ENCODE measurements around the gene CBARP.

CBARP gene

DNA sequence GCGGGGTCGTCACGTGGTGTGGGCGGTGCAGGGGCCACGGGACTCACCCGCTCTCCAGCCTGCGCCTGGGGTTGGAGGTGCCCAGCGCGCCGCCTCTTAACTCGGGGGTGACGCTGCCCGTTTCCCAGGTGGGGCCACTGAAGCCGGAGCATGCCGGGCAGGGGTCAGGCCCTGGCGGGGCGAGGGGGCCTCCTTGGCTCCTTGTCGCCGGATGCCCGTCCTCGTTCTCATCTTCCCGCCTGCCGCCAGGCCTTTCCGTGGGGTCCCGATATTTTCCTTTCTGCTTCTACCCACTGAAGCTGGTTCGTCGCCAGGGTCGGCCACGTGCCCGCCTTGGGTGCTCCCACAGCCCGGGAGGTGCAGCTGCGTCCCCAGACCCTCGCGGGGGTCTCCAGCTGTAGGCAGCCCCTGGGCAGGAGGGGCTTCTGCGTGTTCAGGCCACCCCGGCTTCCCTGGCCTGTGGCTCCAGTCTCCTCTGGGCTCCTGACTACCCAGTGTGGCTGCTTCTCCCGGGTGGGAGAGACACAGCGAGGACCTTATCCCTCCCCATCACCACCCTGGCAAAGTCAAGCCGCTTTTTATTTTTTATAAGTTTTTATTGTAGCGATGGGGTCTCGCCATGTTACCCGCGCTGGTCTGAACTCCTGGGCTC is 38.3 kb upstream of the CBARP start:
- no peak for DNase-seq (ENCODE audit: low spot score)

DNA sequence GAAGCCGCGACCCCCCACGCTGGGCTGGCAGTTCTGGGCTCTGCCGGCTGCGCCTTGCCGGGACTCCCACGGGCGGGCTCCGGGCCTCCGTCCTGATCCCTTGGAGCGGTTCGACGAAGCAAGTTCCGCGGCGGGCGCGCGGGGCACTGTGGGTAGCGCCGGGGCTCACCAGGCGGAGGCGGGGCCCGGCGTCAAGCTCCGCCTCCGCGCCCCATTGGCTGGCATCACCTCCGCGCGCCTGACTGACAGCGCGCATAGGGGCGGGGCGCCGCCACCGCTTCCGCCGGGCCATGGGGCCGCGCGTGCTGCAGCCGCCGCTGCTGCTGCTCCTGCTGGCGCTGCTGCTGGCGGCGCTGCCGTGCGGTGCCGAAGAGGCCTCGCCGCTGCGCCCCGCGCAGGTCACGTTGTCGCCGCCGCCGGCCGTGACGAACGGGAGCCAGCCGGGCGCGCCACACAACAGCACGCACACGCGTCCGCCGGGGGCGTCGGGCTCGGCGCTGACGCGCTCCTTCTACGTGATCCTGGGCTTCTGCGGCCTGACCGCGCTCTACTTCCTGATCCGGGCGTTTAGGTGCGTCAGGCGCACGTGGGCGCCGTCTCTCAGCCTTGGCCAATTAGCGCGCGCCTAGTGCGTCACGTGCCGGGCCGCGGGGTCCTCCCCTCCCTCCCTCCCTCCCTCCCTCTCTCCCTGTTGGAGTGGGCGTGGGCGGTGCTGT is 37.6 kb upstream of the CBARP start, which contains the start of gene FAM174C:
Gene FAM174C (plus strand): TSS at position 271 of the 716 bp plus-strand sequence. CDS start 20 bp downstream, at position 291.
- DNase-seq (ENCODE audit: low spot score): peak; percentile 97

DNA sequence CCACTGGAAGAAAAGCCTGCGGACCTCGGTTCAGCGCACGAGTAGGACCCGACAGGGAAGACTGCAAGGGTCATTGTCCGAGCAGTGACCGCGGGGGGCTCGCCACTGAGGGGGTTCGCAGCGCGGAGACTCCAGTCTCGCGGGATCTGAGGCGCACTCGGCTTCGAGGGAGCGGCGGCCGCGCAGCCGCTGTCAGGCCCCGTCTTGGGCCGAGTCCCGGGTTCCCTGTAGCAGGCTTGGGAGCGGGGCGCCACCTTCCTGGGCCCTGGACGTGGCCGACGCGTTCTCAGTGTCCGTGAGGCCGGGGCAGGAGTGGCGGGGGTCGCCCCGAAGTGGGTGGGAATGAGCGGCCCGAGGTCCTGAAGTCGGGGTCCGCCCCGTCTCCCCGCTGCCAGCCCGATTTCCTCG is 37.1 kb upstream of the CBARP start:
- no peak for DNase-seq (ENCODE audit: low spot score)

DNA sequence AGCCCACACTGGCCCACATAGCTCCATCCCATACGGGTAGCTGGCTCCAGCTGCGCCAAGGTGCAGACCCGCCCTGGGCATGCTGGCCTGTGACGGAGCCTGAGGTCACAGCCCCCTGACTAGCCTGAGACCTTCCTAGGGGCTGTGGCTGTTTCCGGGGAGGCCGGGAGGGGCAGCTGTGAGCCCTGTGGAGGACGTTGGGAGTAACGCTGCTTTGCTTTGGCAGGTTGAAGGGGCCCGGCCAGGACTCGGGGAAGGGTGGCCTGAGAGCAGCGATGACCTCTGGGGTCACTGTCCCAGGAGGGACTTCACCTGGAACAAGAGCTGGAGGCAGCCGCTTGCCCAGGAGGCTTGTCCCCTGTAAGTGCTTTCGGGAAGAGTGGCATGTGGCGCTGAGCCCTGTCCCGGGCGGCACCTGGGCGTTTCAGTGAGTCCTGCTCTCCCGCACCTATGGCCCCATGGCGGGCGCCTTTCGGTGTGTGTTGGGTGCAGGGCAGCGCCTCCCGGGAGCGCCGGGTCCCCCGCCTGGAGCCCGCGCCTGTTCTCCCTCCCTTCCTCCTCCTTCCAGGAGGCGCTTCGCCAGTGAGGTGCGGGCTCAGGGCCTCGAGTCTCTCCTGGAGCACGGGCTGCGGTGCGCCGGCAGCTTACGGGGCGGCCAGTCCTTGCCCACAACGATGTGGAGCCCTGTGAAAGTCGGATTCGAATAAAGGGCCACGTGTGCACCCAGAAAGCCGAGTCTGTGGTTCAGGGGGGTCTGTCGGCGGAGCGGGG is 36.5 kb upstream of the CBARP start:
- DNase-seq (ENCODE audit: low spot score): no peak

DNA sequence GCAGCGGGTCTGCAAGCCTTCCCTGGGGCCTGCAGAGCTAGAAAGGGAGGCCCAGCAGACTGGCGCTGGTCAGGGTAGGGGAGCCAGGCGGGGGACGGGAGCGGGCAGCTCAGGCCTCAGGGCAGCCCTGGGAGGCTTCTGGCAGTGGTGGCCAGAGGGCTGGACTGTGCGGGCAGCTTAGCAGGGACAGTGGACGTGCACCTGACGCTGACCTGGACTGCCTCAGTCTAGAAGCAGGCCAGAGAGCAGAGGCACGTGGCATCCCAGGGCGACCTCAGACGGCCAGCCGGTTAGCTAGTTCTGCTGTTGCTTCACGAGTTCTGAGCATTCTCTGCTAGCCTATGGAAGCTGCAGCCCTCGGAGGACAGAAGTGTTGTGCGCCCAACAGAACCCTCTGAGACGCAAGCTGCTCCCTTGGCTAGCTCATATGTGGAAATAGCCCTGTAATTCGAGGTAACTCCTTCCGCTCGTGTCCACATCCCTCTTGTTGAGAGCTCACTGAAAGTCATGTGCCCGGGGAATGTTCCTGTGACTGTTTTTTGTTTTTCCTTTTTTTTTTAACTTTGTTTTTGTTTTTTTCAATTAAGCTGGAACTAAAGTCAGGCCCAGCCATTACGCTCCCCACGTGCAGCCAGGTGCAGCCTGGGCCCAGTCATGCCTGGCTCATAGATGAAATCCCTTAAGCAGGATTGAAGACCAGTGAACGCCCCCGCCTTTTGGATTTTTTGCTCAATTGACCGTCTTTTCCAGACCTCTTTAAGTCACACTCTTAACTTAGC is 35.6 kb upstream of the CBARP start:
- no peak for DNase-seq (ENCODE audit: low spot score)

DNA sequence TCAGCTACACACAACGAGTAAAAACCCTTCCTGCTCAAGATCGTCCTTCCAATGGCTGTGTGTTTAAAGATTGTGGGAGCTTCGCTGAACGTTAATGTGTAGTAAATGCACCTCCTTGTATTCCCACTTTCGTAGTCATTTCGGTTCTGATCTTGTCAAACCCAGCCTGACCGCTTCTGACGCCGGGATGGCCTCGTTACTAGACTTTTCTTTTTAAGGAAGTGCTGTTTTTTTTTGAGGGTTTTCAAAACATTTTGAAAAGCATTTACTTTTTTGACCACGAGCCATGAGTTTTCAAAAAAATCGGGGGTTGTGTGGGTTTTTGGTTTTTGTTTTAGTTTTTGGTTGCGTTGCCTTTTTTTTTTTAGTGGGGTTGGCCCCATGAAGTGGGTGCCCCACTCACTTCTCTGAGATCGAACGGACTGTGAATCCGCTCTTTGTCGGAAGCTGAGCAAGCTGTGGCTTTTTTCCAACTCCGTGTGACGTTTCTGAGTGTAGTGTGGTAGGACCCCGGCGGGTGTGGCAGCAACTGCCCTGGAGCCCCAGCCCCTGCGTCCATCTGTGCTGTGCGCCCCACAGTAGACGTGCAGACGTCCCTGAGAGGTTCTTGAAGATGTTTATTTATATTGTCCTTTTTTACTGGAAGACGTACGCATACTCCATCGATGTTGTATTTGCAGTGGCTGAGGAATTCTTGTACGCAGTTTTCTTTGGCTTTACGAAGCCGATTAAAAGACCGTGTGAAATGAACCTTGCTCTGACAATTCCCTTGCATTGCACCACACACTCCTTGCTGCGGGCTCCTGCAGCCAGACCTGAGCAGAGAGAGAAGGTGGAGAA is 34.8 kb upstream of the CBARP start:
- no peak for DNase-seq (ENCODE audit: low spot score)

DNA sequence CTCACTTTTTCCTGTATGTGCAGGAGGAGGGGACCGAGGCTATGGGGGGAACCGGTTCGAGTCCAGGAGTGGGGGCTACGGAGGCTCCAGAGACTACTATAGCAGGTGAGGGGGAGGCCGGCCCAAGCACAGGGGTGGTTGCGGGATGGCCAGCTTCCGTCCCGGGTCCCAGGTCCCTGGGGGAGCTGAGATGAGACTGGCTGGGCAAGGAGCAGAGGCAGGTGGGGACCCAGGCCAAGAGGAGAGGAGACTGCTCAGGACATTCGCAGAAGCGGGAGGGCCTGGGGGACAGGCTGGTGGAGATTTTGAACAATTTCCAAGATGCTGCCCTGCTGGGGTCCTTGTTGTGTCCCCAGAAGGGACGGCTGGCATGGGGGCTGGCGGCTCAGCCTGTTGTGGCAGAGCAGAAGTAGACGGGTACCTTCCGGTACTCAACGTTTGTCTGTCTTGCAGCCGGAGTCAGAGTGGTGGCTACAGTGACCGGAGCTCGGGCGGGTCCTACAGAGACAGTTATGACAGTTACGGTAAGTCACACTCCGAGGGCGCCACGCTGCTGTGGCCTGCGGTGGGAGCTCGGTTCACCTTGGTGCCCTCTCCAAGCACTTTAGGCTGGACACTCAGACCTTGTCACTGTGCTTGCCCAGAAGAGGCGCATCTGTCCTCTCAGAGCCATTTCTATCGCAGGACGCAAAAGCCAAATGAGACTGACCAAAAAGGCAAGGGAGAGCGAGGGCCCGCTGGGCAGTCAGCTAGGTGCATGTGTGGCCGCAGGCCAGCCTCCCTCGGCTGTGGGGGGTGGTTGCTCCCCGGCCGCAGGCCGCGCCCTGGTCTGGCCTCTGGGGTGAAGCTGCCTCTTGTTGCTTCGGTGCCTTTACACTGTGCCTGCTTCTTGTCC is 34.0 kb upstream of the CBARP start:
- no peak for DNase-seq (ENCODE audit: low spot score)

DNA sequence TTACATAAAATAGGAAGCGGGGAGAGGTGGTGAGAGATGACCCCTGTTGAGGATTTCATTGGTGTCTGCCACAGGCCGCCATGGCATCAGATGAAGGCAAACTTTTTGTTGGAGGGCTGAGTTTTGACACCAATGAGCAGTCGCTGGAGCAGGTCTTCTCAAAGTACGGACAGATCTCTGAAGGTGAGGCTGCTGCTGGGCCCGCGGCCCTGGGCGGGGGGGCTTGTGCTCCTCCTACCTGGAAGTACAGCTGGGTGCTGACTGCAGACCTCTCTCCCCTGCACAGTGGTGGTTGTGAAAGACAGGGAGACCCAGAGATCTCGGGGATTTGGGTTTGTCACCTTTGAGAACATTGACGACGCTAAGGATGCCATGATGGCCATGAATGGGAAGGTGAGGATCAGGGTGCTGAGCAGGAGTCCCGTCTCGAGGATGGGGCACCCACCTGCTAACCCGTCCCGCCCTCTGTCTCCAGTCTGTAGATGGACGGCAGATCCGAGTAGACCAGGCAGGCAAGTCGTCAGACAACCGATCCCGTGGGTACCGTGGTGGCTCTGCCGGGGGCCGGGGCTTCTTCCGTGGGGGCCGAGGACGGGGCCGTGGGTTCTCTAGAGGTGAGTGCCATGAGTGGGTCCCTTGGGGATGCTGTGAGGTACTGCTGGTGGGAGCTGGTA is 33.2 kb upstream of the CBARP start:
- DNase-seq (ENCODE audit: low spot score): no peak

DNA sequence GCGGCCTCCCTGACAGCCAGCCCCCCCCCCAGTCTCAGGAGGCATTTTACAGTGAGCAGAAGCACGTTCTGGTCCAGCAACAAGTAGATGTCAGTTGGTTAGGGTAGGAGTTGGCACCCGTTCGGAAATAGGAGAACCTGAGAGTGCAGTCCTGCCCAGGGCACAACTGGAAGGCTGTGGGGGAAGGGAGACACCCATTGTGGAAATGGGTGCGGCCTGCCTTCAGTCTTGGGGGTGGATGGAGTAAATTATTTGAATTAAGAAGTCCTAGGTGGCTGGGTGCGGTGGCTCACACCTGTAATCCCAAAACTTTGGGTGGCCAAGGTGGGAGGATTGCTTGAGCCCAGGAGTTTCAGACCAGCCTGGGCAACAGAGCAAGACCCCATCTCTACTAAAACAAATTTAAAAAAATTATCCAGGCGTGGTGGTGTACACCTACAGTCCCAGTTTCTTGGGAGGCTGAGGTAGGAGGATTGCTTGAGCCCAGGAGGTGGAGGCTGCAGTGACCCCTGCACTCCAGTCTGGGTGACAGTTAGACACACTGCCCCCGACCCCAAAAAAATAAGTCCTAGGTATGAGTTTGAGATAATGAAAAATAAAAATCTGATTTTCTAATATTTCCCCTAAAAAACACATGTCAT is 32.5 kb upstream of the CBARP start:
- no peak for DNase-seq (ENCODE audit: low spot score)

DNA sequence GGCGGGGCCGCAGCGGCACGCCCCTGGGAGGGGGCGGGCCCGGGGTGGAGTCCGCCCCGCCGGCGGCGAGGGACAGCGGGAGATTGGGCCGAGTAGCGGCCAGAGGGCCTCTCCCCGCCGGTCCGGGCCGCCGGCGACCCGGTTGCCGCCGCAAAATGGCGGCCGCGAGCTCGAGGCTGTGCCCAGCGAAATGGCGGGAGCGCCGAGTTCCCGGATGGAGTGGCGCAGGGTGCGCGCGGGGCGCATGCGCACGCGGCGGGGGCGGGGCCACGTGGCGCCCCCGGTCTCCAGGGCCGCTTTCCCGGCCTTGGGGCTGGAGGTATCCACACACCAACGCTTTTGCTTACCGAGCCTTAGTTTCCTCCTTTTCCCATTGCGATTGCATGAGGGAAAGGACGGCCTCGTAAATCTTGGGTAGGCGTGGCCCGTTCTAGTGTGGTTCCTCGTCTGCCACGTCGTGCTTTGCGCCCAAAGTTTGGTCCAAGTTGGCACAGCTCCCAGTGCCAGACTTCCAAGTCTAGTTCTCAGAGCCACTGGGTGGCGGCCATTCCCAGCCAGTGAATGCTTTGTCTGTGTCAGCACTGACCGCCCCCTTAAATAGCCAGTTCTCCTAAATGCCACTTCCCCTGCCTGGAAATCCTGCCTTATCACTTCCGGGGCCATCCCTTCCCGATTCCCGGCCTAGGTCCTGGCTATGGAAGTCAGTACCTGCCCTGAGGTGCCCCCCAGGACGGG is 31.8 kb upstream of the CBARP start:
- peak; percentile 94 for DNase-seq (ENCODE audit: low spot score)

DNA sequence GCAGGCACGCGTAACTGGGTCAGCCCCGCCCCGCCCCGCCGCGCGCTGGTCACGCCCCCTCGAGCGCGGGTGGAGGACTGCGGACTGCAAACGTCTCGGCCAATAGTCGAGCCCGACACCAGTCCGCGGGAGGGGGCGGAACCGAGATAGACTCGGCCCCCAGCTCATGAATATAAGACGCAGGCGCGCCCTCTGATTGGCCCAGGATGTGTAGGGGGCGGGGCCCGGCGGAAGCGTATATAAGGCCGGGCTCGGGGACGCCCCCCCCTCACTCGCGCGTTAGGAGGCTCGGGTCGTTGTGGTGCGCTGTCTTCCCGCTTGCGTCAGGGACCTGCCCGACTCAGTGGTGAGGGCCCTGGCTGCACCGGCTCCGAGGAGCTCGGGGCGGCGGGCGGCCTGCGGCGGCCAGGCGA is 31.3 kb upstream of the CBARP start, which contains the start of gene CIRBP:
Gene CIRBP (plus strand): TSS at position 268 of the 413 bp plus-strand sequence. CDS start 1,602 bp downstream, outside the sequence.
- peak; percentile 97 for DNase-seq (ENCODE audit: low spot score)

DNA sequence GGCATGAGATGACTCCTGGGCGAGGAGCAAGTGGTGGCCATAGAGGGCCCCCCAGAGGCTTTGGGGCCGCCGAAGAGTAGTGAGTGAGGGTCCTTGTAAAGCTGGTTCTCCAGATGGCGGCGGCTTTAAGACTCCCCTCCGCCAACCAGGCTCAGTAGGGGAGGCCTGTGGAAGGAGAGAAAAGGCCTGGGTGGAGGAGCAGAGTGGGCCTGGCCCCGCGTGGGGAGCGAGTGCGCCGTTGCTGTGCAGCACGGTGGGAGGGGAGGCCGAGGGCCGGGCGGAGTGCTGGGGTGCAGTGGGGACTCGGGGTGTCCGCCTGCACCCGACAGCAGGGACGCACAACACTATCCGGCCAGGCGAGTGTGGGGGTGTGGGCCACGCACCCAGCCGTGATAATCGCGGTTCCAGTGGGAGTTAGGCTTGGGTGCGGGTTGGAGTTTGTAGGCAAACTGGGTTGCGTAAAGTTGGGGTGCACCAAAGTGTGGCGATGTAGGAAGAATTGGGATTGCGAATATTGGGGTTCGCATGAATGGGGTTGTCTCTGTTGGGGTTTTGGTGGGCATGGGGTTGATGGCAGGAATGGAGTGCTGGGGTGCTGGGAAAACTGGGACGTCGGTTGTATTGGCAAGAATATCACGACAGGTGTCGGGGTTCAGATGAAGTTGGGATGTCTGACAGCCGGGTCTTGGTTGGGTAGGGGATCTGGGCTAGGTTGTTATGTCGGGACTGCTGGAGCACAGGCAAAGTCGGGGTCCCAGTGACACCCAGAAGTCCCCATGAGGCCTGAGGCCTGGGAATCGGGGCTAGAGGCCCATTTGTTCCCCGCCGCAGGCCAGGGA is 30.6 kb upstream of the CBARP start:
- no peak for DNase-seq (ENCODE audit: low spot score)

DNA sequence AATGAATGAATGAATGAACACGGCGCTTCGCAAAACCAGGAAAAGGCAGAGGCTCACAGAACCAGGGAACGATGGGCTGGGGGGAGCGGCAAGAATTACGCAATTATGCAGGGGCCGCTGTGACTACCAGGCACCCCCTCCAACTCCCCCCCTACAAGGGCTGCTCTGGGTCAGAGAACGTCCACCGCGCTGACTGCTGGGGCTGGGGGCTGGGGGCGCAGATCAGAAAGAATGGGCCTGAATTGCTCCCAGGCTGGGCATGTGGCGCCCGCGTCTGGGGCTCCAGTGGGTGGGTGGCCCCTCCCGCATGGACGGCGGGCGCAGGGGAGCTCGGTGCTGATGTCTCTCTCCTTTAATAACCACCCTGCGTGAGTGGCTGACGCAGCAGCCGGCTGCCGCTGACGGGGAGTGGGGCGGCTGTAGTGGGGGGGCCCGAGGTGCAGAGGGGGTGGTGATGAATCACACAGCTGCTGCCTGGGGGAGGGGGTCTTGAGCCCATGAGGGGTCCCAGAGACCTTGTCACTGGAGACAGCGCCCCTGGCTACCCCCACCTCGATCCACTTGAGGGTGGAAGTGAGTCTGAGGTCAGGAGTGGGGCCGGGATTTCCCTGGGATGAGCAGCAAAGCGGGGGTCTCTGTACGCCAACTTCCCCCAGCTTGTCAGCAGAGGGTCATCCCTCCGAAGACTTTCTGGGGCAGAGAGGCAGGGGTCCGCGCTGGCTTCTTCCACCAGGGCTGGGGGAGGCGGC is 29.8 kb upstream of the CBARP start:
- DNase-seq (ENCODE audit: low spot score): no peak

DNA sequence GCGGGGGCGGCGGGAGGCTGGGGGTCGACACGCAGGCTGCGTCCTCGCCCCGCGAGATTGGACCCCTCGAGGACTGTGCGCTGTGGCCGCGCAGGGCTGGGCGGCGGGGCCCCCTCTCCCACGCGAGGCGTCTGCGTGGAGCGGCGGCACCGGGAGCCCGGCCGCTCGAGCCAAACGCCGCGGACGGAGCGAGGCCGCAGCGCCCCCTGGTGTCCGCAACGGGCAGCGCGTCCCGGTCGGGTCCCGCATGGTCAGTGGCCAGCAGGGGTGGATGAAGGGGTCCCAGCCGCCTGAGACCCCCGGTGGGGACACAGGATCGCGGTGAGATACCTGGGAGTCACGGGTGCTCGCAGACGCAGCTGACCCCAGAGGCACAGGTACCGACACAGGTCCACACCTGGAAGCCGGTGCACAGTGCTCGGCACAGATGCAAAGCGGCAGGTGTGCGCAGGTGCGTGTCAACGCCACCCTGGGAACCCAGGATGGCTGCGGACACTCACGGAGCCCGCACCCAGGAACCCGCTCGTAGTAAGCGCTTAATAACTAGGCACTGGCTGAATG is 29.2 kb upstream of the CBARP start:
- peak; percentile 76 for DNase-seq (ENCODE audit: low spot score)

DNA sequence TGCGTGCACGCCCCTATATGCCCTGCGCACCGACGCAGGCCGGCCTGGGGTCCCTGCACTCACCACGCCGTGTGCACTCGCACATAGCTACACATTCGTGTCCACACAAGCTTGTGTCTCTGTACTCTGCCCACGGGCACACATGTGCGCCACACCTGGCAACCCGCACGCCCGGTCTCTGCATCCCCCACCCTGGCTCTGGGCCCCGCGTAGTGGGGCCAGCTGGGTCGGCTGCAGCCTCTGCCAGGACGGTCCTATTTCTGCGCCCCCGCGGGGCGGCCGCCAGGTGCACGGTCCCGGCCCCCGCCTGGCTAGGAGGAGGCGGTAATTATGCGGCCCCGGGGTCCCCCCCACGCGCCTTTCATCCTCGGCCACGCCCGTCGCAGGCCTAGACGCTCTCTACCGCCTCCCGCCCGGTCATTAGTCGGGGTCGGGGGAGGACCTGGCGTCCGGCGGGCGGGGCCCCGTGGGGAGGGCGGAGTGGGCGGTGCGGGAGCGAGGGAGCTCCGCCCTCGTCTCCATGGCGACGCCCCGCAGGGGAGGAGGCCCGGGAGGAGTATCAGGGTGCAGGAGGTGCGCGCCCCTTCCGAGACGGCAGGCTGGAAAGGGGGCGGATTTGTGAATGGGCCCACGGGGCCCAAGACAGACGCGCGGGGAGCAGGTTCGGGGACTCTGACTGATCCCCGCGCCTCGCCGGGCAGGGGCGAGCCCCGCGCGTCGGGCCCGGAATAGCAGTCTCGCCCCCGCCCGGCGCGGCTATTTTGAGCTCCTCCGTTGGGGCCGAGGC is 28.5 kb upstream of the CBARP start:
- DNase-seq (ENCODE audit: low spot score): peak; percentile 93
